GM23248 (cell line): ENCODE results near the gene FAM227B. TPM values are rescaled to one million over a fixed set of nuclear protein-coding genes. Genes with fewer than 3 reads are reported as not detected.
"Not testable (repeated sequence)": the region's sequence is repeated elsewhere in the genome, so short reads cannot be mapped to it uniquely, and the experiment has no call there.

Source experiments
- DNase-seq: peaks from one replicate; pipeline ENCODE4 v3.0.0-alpha.2; 2015
- H2AFZ ChIP-seq: fragments of 200-600 bp; sonication (generic); 2 replicates; pipeline ENCODE4 v1.6.1; 2016; ENCODE audit warnings: antibody characterized with exemption
- H3F3A ChIP-seq: fragments of 200-600 bp; sonication (generic); 2 replicates; pipeline ENCODE4 v1.6.1; 2016; ENCODE audit warnings: mild to moderate bottlenecking, antibody characterized with exemption, mixed run types; ENCODE audit not compliant: insufficient read depth
- H3K27ac ChIP-seq: fragments of 200-600 bp; sonication (generic); 2 replicates; pipeline ENCODE4 v1.5.1; 2016; ENCODE audit warnings: mild to moderate bottlenecking
- H3K27me3 ChIP-seq: fragments of 200-600 bp; sonication (generic); replicated peaks from 2 replicates; pipeline ENCODE4 v1.6.1; 2016; ENCODE audit warnings: mild to moderate bottlenecking; ENCODE audit not compliant: insufficient read depth
- H3K36me3 ChIP-seq: fragments of 200-600 bp; sonication (generic); 2 replicates; pipeline ENCODE4 v1.6.1; 2016; ENCODE audit warnings: low read depth, mild to moderate bottlenecking
- H3K4me1 ChIP-seq: fragments of 200-600 bp; sonication (generic); 2 replicates; pipeline ENCODE4 v1.6.1; 2016; ENCODE audit warnings: mild to moderate bottlenecking; ENCODE audit not compliant: insufficient read depth
- H3K4me2 ChIP-seq: fragments of 200-600 bp; sonication (generic); one replicate; pipeline ENCODE4 v1.6.1; 2016; ENCODE audit warnings: mild to moderate bottlenecking; ENCODE audit not compliant: unreplicated experiment
- H3K4me3 ChIP-seq: fragments of 200-600 bp; sonication (generic); 2 replicates; pipeline ENCODE4 v1.5.1; 2016; ENCODE audit warnings: mild to moderate bottlenecking
- H3K79me2 ChIP-seq: fragments of 200-600 bp; sonication (generic); 2 replicates; pipeline ENCODE4 v1.6.1; 2016; ENCODE audit warnings: mild to moderate bottlenecking; ENCODE audit not compliant: insufficient read depth
- H3K9ac ChIP-seq: fragments of 200-600 bp; sonication (generic); 2 replicates; pipeline ENCODE4 v1.6.1; 2016; ENCODE audit warnings: mild to moderate bottlenecking
- H3K9me2 ChIP-seq: fragments of 200-600 bp; sonication (generic); 2 replicates; pipeline ENCODE4 v1.6.1; 2016; ENCODE audit warnings: mixed run types, mild to moderate bottlenecking, moderate library complexity; ENCODE audit not compliant: insufficient read depth
- H3K9me3 ChIP-seq: fragments of 200-600 bp; sonication (generic); one replicate; pipeline ENCODE4 v1.6.1; 2017; ENCODE audit warnings: low read depth
- H4K20me1 ChIP-seq: fragments of 200-600 bp; sonication (generic); 2 replicates; pipeline ENCODE4 v1.6.0; 2016; ENCODE audit not compliant: insufficient read depth
- EZH2 ChIP-seq: fragments of 200-600 bp; sonication (generic); IDR thresholded peaks from 2 replicates; pipeline ENCODE4 v1.6.1; 2018; ENCODE audit warnings: antibody characterized with exemption, mild to moderate bottlenecking; ENCODE audit not compliant: insufficient read depth, poor library complexity, severe bottlenecking
- EZH2phosphoT487 ChIP-seq: fragments of 200-600 bp; sonication (generic); IDR thresholded peaks from 2 replicates; pipeline ENCODE4 v1.6.1; 2018; ENCODE audit warnings: antibody characterized with exemption, moderate library complexity, mild to moderate bottlenecking, low read depth; ENCODE audit not compliant: insufficient read depth
- WGBS, 2 experiments: methylation state at CpG; one replicate each; pipeline ENCODE4 v1.1.6; 2015 to 2017; ENCODE audit warnings: low lambda C conversion rate in 2 of 2, low coverage in 1 of 2; ENCODE audit errors: missing lambda C conversion rate in 2 of 2; 5-methylcytosine and 5-hydroxymethylcytosine counted together
- in situ Hi-C: fragments of 300-500 bp; cut with MboI; formaldehyde crosslinking; loops from 2 replicates; pipeline ENCODE4 v1.15.0; 2020
- polyA plus RNA-seq: library from polyadenylated mRNA; unstranded; fragments of >200 nt; fragmentation: Nextera tagmentation; extraction: Ambion mirVana; gene quantifications from 2 replicates; pipeline ENCODE4 v1.2.1, GENCODE V29; 2016
- total RNA-seq: library from RNA; depleted of rRNA; stranded (reverse); fragments of >200 nt; shearing (Covaris generic); gene quantifications from 2 replicates; pipeline ENCODE4 v1.2.3, GENCODE V29; 2014

The FAM227B gene
- total and polyA plus RNA-seq, 2 experiments from 2014 or later, result 4.4 to 10.0 TPM

DNA sequence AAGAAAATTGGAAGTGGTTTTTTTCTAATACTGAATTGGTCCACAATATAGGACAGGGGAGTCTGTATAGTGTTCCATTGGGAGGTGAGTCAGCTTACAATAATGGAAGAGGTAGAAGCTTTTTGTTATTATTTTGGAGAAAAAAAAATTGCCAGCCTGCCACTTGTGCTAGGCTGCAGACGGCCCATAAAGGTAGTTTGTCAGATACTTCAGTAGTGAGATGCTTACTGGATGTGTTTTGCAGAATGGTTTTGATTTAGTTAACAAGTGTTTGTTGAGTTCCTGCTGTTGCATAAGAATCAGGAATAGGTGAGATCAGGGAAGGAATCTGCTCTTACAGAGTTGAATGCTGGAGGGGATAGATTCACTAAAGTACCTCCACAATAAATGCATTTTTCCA lies 1.3 kb upstream of the FAM227B start:
- Histone ChIP-seq H3F3A (peaks cover 71% of the 10 kb centered on the region), H3K4me3 (peak overlapping the region; percentile 84), H3K27me3 (no peaks in the 10 kb centered on the region), H3K4me1 (peaks cover 50% of the 10 kb centered on the region), H3K79me2 (peaks cover 67% of the 10 kb centered on the region), H3K27ac (peak overlapping the region; percentile 94), H3K4me2 (peak overlapping the region; percentile 95), H3K9me3 (no peaks in the 10 kb centered on the region), H2AFZ (peak overlapping the region; percentile 68; the same call in 1 of the 2 replicates), H3K9ac (peak overlapping the region; percentile 97), H3K9me2 (no peaks in the 10 kb centered on the region), H4K20me1 (no peaks in the 10 kb centered on the region), H3K36me3 (peaks cover 27% of the 10 kb centered on the region)
- TF ChIP-seq EZH2phosphoT487 (no peak), EZH2 (no peak)
- 0% methylated on average over 1 of the region's 1 CpG for WGBS, 2 experiments
- in situ Hi-C loops, result no loop called here
- DNase-seq, result peak; percentile 47

DNA sequence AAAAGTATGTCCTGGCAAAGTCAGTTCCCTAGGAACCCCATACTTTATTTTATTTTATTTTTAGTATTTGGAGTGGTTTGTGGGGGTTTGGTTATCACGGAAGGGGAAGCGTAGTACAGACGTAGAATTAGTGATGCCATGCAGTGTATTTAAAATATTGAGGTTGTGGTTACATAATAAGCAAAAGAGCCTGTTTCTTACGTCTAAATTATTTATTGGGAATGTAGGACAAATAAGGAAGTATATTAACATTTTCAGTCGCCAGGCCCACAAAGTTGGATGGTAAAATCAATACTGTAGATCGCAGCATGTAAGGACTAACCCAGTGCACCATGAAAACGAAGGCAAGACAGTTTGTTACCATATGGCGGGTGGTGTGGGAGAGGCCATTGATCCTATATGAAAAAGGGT lies 788 bp upstream of the FAM227B start:
- TF ChIP-seq EZH2phosphoT487 (no peak), EZH2 (no peak)
- in situ Hi-C loops, result no loop called here
- Histone ChIP-seq H3K79me2 (peaks cover 64% of the 10 kb centered on the region), H3K4me2 (peak overlapping the region; percentile 95), H3K9me3 (no peaks in the 10 kb centered on the region), H3K27me3 (no peaks in the 10 kb centered on the region), H3K9me2 (no peaks in the 10 kb centered on the region), H2AFZ (peak overlapping the region; percentile 68; the same call in 1 of the 2 replicates), H3F3A (peaks cover 66% of the 10 kb centered on the region), H3K36me3 (peaks cover 24% of the 10 kb centered on the region), H4K20me1 (no peaks in the 10 kb centered on the region), H3K9ac (peak overlapping the region; percentile 97), H3K4me3 (peak overlapping the region; percentile 84), H3K4me1 (peaks cover 46% of the 10 kb centered on the region), H3K27ac (peak overlapping the region; percentile 94)
- DNase-seq, result peak; percentile 32
- WGBS, 2 experiments, result 1 to 2% methylated on average over 8 of the region's 8 CpGs

DNA sequence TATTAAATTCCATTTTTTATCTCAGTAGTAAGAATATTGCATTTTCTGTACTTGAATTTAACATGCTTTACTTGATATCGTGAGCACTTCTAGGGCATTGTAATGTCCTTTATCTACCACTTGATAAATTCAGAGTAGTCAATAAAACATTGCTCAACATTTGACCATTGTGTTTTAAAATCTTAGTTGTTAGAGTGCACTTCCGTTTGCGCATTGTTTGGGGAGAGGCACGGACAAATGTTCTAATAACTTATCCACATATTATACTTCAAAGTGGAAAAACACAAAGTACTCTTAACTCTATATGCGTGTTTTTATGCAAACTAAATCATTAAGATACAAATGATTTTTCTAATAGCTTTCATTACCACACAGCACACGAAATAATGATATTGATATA lies 419 bp downstream of the FAM227B start:
- in situ Hi-C loops, result no loop called here
- Histone ChIP-seq H3K9me2 (no peaks in the 10 kb centered on the region), H3K4me3 (peak overlapping the region; percentile 84), H3F3A (peaks cover 54% of the 10 kb centered on the region), H4K20me1 (no peaks in the 10 kb centered on the region), H2AFZ (peak overlapping the region; percentile 85), H3K27ac (peak overlapping the region; percentile 94), H3K4me2 (peak overlapping the region; percentile 67), H3K9ac (peak overlapping the region; percentile 97), H3K4me1 (peaks cover 37% of the 10 kb centered on the region), H3K79me2 (peaks cover 52% of the 10 kb centered on the region), H3K9me3 (no peaks in the 10 kb centered on the region), H3K36me3 (peaks cover 12% of the 10 kb centered on the region), H3K27me3 (no peaks in the 10 kb centered on the region)
- TF ChIP-seq EZH2phosphoT487 (no peak), EZH2 (no peak)
- 1 to 5% methylated on average over 6 of the region's 6 CpGs for WGBS, 2 experiments
- peak; percentile 69 for DNase-seq

DNA sequence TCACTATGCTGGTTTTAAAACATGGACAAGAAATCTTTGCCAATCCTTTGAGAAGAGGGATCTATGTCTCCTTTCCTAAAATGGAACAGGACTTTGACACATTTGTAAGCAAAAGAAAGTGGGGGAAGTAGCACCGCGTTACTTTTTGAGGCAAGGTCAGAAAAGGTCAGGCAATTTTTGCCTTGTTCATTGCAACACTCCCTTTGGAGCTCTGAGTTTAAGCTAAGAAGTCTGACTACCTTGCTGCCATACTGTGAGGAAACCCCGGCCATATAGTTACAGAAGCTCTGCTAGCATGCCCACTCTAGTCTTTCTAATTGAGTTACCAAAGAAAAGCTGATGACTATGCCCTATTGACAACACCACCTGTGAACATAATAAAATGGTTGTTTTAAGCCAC lies 1.4 kb downstream of the FAM227B start:
- Histone ChIP-seq H4K20me1 (no peaks in the 10 kb centered on the region), H3K9me2 (no peaks in the 10 kb centered on the region), H3K36me3 (0 out of 2 replicates have a peak, but pooled peaks cover 5% of the 10 kb centered on the region), H3K27ac (no peak overlapping the region), H3F3A (peaks cover 44% of the 10 kb centered on the region), H3K4me2 (peak overlapping the region; percentile 67), H3K9me3 (no peaks in the 10 kb centered on the region), H3K79me2 (peaks cover 42% of the 10 kb centered on the region), H3K27me3 (no peaks in the 10 kb centered on the region), H2AFZ (0 out of 2 replicates have a peak overlapping the region, but pooled peaks have one; percentile 85), H3K4me3 (peak overlapping the region; percentile 84; the same call in 1 of the 2 replicates), H3K4me1 (peaks cover 29% of the 10 kb centered on the region), H3K9ac (no peak overlapping the region)
- WGBS, 2 experiments, result 96 to 100% methylated on average over 3 of the region's 3 CpGs
- in situ Hi-C loops, result no loop called here
- DNase-seq, result no peak
- TF ChIP-seq EZH2phosphoT487 (no peak), EZH2 (no peak)

DNA sequence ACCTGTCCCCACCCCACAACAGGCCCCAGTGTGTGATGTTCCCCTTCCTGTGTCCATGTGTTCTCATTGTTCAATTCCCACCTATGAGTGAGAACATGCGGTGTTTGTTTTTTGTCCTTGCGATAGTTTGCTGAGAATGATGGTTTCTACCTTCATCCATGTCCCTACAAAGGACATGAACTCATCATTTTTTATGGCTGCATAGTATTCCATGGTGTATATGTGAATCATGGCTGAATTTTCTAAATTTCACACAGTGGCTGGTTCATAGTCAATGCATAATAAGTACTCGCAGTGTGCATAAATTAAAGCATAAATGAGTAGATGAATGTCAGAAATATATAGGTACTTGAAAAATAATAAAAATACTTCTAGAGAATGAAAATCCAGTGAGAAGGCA lies 8.4 kb downstream of the FAM227B start:
- H4K20me1 ChIP-seq, H3K27ac ChIP-seq, H2AFZ ChIP-seq, H3K9ac ChIP-seq, H3K4me1 ChIP-seq, H3K4me3 ChIP-seq, H3K79me2 ChIP-seq, H3K4me2 ChIP-seq, H3K9me2 ChIP-seq, H3F3A ChIP-seq, in situ Hi-C loops, H3K36me3 ChIP-seq, H3K9me3 ChIP-seq, H3K27me3 ChIP-seq, DNase-seq: not testable (repeated sequence)
- 84 to 90% methylated on average over 3 of the region's 3 CpGs for WGBS, 2 experiments
